GM19455 (cell line): ENCODE data around the gene ZNF573.
"Not testable (repeated sequence)": the region's sequence is repeated elsewhere in the genome, so short reads cannot be mapped to it uniquely, and the experiment has no call there.

ENCODE experiments used
- ATAC-seq: cut with Tn5 transposase; IDR thresholded peaks from one replicate; pipeline ENCODE4 v1.9.1; 2021; ENCODE audit not compliant: unreplicated experiment

ZNF573 gene

GRCh38 chr19:37779127-37780005 is at the start of gene ZNF573:
Gene ZNF573, minus strand, starts transcription at chr19:37779586. Its CDS starts 5,857 bp downstream, at chr19:37773729.
- peak; percentile 80 for ATAC-seq

DNA sequence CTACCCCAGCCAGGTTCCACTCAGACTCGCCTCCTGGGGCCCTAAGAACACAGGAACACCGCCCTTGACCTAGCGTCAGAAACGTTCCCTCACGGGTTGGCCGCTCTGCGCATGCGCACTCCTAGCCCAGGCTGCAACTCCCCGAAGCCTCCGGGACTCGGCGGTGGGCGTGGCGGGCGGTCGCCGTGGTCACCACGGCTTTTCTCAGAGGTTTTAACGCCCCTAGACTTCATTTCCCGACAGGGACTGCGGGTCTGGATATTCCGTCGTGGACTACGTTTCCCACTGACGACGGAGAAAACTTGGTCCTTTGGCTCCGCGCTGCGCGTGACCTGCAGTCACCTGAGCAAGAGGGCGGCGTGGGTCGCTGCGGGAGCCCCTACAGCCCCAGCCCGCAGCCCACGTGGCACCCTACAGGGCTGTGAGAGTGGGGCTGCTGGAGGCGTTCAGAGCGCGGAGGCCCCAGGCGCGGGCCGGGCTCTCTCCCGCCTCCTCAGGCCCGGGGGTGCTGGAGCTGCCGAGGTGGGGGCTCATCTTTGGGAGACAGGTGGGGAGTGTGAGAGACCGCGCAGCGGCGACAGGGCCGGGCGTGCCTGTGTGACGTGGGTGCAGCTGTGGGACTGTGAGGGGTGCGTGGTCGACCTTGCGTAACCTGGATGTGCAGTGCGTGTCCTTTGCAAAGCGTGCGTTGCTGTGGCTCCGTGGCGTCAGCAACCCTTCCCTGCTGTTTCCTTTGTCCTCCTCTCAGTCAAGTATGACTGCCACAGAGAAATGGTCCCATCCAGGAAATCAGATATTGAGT is 38.0 kb upstream of the ZNF573 start:
- no peak for ATAC-seq

GRCh38 chr19:37815611-37816010 is 36.2 kb upstream of the ZNF573 start:
- not testable (repeated sequence) for ATAC-seq

DNA sequence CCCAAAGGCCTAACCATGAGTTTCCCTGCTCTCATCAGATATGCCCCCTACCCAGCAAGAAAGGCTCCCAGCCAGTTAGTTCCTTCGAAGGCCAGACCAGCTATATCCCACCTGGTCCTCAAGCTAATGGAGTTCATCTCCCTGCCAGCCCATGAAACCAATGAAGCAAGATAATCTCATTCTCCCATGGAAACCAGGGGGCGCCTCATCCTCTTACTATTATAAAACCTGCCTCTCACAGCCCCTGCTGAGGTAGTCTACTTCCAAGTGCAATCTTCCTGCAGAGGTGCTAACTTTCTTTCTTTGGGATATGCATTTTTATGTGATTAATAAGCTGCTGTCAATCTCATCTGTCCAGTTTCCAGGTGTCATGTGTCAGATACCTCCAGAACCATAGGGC is 34.0 kb upstream of the ZNF573 start:
- no peak for ATAC-seq

GRCh38 chr19:37809366-37809765 is 30.0 kb upstream of the ZNF573 start:
- ATAC-seq = no peak

- no peak for ATAC-seq
These were observed 24.0 kb upstream of the ZNF573 start for GRCh38 chr19:37803249-37803840.

DNA sequence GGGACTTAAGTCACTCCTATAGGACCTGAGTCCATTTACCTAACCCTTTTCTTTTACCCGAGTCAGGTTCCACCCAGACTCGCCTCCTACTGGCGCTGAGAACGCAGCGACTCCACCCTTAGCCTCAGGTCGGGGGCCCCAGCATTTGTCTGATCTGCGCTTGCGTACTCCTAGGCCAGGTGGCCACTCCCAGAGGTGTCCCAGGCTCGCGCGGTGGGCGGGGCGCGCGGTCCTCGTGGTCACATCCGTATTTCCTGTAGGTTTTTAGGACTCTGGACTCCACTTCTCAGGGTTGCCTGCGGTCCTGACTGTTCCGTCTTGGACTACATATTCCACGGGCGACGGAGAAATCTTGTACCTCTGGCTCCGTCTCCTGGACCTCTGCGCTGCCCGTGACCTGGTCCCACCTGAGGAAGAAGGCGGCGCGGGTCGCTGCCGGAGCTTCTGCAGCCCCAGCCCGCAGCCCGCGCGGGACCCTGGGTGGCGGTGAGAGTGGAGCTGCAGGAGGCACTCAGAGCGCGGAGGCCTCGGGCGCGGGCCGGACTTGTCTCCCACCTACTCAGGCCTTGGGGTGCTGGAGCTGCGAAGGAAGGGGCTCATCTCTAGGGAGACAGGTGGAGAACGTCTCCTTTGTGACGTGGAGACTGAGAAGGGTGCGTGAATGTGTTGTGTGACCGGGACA is 11.0 kb upstream of the ZNF573 start:
- no peak for ATAC-seq

DNA sequence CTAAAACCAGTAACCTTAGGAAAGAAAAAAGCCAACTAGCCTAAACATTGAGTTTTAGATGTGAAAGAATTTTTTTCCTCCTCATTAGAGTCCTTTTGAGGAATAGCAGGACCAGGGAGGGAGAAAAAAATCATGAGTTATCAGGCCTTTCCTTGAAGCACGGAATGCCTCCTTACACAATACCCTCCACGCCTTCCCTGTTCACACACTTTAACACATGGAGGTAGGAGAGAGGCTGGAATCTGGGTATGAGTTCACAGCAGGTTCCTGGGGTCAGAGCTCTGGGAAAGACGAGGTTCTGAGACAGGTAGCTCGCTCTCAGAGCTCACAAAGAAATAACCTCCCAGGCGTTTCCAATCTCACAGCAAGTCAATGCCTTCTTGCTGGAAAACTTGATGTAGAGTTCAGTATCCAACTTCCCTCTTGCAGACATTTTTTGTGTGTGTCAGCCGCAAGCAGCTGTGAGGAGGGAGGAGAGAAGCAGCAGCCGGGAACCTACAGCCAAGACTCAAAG is 716 bp downstream of the ZNF573 start:
- no peak for ATAC-seq

- no peak for ATAC-seq
These were observed 8.4 kb downstream of the ZNF573 start for GRCh38 chr19:37770985-37771384.

DNA sequence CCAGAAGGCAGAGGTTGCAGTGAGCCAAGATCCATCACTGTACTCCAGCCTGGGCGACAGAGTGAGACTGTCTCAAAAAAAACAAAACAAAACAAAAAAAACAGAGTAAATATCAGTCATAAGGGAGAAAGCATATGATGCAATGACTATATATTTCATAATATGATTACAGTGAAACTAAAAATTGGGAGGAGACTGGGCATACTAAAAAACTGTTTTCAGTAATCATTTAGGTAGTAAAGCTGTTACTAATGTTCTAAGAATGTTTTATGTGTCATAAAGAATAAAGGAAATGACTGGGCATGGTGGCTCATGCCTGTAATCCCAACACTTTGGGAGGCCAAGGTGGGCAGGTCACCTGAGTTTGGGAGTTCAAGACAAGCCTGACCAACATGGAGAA is 15.9 kb downstream of the ZNF573 start:
- ATAC-seq = no peak

DNA sequence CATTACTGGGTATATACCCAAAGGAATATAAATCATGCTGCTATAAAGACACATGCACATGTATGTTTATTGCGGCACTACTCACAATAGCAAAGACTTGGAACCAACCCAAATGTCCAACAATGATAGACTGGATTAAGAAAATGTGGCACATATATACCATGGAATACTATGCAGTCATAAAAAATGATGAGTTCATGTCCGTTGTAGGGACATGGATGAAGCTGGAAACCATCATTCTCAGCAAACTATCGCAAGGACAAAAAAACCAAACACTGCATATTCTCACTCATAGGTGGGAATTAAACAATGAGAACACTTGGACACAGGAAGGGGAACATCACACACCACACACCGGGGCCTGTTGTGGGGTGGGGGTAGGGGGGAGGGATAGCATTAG is 21.7 kb downstream of the ZNF573 start:
- not testable (repeated sequence) for ATAC-seq

DNA sequence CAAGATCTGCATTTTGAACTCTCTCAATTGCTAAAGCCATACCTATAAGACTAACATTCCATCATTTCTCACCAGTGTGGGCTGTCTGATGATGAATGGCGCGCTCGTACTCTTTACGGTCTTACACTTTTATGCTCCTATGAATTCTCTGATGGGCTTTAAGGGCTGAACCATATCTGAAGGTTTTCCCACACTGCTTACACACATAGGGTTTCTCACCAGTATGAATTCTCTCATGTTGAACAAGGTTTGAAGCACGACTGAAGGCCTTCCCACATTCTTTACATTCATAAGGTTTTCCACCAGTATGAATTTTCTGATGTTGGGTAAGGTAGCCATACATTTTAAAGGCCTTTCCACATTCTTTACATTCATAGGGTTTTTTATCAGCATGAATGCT is 41.0 kb downstream of the ZNF573 start:
- no peak for ATAC-seq

- ATAC-seq = no peak
These were observed 54.2 kb downstream of the ZNF573 start for GRCh38 chr19:37725181-37725580.

- ATAC-seq = no peak
These were observed 59.5 kb downstream of the ZNF573 start for GRCh38 chr19:37719927-37720265.

DNA sequence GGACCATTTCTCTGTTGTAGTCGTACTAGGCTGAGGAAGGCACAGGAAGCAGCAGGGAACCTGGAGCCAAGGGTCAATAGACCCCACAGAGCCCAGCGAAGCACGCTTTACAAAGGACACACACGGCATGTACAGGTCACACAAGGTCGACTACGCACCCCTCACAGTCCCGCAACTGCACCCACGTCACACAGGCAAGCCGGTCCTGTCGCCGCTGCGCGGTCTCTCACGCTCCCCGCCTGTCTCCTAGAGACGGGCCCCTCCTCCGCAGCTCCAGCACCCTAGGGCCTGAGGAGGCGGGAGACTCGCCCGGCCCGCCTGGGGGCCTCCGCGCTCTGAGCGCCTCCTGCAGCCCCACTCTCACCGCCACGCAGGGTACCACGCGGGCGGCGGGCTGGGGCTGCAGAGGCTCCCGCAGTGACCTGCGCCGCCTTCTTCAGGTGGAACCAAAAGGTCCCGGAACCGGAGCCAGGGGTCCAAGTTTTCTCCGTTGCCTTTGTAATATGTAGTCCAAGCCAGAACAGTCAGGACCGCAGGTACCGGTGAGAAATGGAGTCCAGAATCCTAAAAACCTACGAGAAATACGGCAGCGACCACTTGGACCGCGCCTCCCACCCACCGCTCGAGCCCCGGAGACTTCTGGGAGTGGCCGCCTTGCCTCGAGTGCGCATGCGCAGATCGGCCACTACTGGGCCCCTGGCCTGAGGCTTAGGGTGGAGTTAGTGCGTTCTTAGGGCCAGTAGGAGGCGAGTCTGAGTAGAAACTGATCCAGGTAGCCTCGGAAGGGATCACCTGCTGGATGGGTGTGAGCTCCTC is 60.1 kb downstream of the ZNF573 start, which contains the start of gene ZNF607:
Gene ZNF607 (minus strand): TSS at position 651 of the 816 bp plus-strand sequence. CDS start 8,143 bp downstream, outside the sequence.
- peak; percentile 95 for ATAC-seq

- ATAC-seq = no peak
These were observed 61.1 kb downstream of the ZNF573 start for GRCh38 chr19:37718304-37718703.

DNA sequence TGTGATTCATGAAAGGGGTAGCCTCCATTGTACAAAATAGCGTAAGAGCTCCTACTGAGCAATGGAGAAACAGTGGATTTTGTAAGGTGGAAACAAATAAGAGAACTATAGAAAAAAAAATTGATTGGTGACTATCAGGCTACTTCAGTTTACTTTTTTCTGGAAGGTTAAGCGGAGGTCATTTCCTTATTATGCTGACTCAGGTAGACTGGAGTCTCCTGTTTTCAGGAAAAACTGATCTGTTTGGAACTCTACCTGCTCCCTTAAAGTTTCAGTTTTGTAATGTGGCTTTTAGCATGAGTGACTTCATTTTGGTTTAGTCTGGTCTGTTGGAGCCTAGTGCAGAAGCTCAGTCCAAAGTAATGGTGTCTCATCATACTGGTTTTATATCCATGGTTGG is 63.2 kb downstream of the ZNF573 start:
- ATAC-seq = no peak

GRCh38 chr19:37706052-37706605 is 73.3 kb downstream of the ZNF573 start:
- no peak for ATAC-seq

DNA sequence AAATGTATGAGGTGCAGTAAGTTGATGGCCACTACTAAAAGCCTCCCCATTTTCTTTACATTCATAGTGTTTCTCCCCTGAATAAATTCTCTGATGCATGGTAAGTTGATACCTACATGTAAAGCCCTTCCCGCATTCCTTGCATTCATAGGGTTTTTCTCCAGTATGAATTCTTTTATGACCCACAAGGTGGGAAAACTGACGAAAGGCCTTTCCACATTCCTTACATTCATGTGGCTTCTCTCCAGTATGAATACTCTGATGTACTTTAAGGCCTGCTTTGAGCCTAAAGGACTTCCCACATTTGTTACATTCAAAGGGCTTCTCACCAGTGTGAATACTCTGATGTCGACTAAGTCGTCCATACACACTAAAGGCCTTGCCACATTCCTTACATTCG is 80.3 kb downstream of the ZNF573 start:
- no peak for ATAC-seq

- ATAC-seq = no peak
These were observed 81.2 kb downstream of the ZNF573 start for GRCh38 chr19:37698216-37698615.
